ENCODE measurements around the gene CDKN2A. TPM values are rescaled to one million over a fixed set of nuclear protein-coding genes. Genes with fewer than 3 reads are reported as not detected.

CDKN2A gene
- total RNA-seq, 1 experiment from 2014 or later, result 0.35 TPM

- Histone ChIP-seq H3K27me3 (ENCODE audit: insufficient read depth, low read length) (peaks cover 46% of the 10 kb centered on the region), H3K9me3 (ENCODE audit: control insufficient read depth, low read depth, low read length) (no peaks in the 10 kb centered on the region), H2AK5ac (ENCODE audit: insufficient read length, low read length) (no peak overlapping the region), H2BK5ac (ENCODE audit: insufficient read length, low read length) (no peak overlapping the region), H3K79me1 (ENCODE audit: insufficient read depth, low read depth, low read length, poor library complexity, severe bottlenecking) (no peaks in the 10 kb centered on the region), H4K91ac (ENCODE audit: insufficient read length, low read depth, low read length) (no peak overlapping the region), H3K4me2 (ENCODE audit: insufficient read depth, insufficient read length, low read length) (no peak overlapping the region), H2BK15ac (ENCODE audit: low read depth, low read length) (no peak overlapping the region), H3T11ph (ENCODE audit: low read length) (no peak overlapping the region), H3K79me2 (ENCODE audit: insufficient read depth, low read length) (no peaks in the 10 kb centered on the region), H3K23me2 (ENCODE audit: insufficient read length, low read depth, low read length, poor library complexity, severe bottlenecking) (peaks cover 6% of the 10 kb centered on the region), H3K27ac (ENCODE audit: insufficient read length, low read depth, low read length) (no peak overlapping the region), H3K9ac (ENCODE audit: extremely low read depth, insufficient read length, low read length) (no peak overlapping the region), H3K4ac (ENCODE audit: low read depth, low read length) (no peak overlapping the region), H4K8ac (replicated peaks; ENCODE audit: insufficient read length, low read depth, low read length) (no peak overlapping the region), H3K4me1 (ENCODE audit: insufficient read depth, low read length) (peaks cover 2% of the 10 kb centered on the region; the same call in 1 of the 2 replicates), H3K14ac (ENCODE audit: insufficient read depth, low read length) (no peak overlapping the region), H4K20me1 (ENCODE audit: control insufficient read depth, insufficient read depth, insufficient read length) (no peaks in the 10 kb centered on the region), H3K56ac (ENCODE audit: insufficient read length, low read depth, low read length) (no peak overlapping the region), H2AFZ (ENCODE audit: low read length) (no peak overlapping the region), H3K23ac (ENCODE audit: insufficient read length, low read depth, low read length) (no peak overlapping the region), H2BK120ac (ENCODE audit: low read depth, low read length, poor library complexity, severe bottlenecking) (no peak overlapping the region), H4K5ac (ENCODE audit: insufficient read length, low read depth, low read length) (no peak overlapping the region), H3K18ac (ENCODE audit: insufficient read length, low read depth, low read length) (no peak overlapping the region), H2BK20ac (ENCODE audit: low read depth, low read length, poor library complexity, severe bottlenecking) (no peak overlapping the region), H2BK12ac (ENCODE audit: insufficient read length, low read depth, low read length) (no peak overlapping the region)
- Mint-ChIP-seq H3K4me1 (peaks cover 9 to 24% of the 10 kb centered on the region in 2 experiments), H3K27me3 (ENCODE audit: low read depth) (peaks cover 96% of the 10 kb centered on the region), H3K27ac (no peak overlapping the region), H3K4me3 (no peak overlapping the region), H3K9me3 (peaks cover 0 to 2% of the 10 kb centered on the region in 2 experiments; a peak in 2 of 5 replicates), H3K36me3 (ENCODE audit: insufficient read depth in 1 of 3, low read depth in 3 of 3) (no peaks in the 10 kb centered on the region)
- no peak for TF ChIP-seq CTCF (conservative IDR thresholded peaks at IDR 0.05)
- no peak for DNase-seq
- no CpG with 5 or more reads among the region's 9 CpGs for WGBS (ENCODE audit: extremely low coverage, insufficient read length, low lambda C conversion rate)
These were observed 5.9 kb downstream of the CDKN2A start for GRCh38 chr9:21988056-21988990.

All from H9 (cell line).